Measurements from ENCODE around the gene TSPO.
"Not testable (repeated sequence)": the region's sequence is repeated elsewhere in the genome, so short reads cannot be mapped to it uniquely, and the experiment has no call there.

TSPO gene

DNA sequence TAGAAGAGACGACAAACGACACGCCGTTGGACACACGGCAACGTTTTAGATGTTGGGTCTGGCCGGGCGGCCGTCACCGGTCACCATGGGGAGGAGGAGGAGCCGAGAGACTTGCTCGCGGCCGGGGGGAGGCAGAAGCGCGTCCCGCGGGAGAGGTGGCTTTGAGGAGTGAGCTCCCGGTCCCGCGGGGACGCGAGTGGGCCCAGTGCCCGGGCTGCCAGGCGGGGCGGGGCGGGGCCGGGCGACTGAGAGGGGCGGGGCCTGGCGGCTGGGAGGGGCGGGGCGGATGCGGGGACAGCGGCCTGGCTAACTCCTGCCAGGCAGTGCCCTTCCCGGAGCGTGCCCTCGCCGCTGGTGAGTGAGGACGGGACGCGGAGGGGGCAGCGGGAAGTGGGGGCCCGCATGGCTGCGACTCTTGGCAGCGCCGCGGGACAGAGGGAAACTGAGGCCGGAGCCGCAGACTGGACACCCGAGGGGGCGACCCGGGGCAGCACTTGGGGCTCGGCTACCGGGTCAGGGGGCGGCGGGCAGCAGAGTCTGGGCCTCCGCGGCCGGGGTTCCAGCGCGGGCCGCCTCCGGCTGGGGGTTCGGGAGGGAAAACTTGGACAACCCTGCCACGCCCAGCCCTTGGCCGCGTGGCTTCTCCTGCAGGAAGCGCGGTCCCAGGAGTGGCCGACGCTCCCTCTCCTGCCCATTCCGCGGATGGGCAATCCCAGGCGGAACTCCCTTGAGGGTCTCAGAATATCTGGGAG, at the start of gene TSPO:
TSS of gene TSPO (plus strand) at position 309 of the 752 bp plus-strand sequence. CDS start 7,680 bp downstream, outside the sequence.
- peak; percentile 59 to 91 (median 76) for DNase-seq

DNA sequence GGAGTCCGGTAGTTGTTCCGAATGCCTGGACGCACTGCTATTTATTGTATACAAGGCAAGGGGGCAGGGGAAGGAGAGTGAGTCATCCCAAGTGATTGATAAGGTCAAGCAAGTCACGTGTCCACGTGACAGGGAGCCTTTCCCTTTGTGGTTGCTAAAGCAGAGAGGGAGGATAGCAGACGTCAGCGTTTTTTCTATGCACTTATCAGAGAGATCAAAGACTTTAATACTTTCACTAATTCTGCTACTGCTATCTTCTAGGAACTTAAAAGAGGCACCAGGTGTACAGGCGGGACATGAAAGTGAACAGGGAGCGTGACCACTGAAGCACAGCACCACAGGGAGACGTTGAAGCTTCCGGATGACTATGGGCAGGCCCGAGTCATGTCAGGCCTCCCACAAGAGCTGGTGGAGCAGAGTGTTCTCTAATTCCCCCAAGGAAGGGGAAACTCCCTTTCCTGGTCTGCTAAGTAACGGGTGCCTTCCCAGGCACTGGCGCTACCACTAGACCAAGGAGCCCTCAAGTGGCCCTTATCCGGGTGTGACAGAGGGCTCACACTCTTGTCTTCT, 47.2 kb upstream of the TSPO start:
- DNase-seq, result peak; percentile 68 to 78 (median 78)

DNA sequence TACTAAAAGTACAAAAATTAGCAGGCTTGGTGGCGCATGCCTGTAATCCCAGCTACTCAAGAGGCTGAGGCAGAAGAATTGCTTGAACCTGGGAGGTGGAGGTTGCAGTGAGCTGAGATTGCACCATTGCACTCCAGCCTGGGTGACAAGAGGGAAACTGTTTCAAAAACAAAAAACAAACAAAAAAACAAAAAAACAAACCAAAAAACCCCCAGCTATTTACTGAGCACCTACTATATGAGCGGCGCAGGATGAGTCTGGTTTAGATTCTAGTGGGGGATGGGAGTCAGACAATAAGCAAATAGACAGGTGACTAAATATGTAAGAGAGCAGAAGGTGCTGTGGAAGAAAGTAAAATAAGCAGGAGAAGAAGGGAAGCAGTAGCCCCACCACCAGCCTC, 46.4 kb upstream of the TSPO start:
- DNase-seq, result not testable (repeated sequence)

DNA sequence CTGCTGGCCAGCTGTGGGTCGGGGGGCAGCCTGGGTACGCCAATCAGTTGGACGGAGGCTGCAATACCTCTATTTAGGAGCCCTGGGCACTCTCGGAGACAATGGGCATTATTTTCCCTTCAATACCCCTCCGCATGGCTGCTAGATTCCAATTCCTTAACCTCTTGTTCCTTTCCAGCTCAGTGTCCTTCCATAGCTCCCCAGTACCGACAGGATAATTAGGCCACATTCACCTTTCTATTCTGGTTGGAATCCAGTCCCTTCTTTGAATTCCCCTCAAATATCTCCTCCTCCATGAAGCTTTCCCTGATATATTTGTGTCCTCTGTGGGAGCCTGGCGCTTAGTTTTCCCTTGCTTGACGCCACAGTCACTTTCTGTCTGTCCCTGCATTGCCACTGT, 45.1 kb upstream of the TSPO start:
- no peak for DNase-seq

DNA sequence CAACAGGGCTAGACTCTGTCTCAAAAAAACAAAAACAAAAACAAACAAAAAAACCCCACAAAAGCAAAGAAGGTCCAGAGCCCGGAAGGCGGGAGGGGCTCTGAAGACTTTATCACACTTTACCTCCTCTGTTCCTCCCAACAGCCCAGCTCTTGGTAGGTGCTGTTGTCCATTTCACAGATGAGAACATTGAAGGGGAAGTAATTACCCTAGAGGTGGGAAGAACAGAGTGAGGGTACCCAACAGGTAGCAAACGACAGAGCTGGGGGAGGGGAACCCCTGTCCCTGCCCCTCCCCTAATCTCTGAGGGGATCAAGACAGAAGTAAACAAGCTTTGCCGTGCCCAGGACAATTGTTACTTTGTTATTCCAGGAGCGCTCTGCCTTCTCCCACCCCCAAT, 41.8 kb upstream of the TSPO start:
- DNase-seq, result no peak

DNA sequence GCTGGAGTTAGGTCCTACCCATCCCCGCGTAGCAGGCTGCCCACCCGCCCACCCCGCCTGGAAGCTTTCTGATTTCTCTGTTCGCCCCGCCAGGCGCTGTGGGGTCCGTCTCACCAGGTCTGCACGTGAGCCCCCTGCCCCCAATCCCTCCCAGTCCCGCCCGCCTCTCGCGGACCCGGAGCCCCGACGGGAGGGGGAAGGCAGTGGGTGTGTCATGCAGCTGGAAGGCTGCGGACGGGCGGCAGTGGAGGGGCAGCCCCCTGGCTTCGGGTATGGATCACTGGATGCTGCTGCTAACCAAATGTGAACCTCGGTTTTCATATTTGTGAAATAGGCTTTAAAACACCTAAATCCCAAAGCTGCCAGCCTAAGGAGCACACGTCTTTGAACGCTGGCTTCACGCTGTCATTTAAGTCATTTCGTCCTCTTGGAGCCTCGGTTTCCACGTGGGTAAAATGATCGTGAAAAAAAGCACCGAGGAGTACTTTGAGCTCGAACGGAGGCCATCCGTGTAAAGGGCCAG, 41.4 kb upstream of the TSPO start:
- DNase-seq, result no peak

DNA sequence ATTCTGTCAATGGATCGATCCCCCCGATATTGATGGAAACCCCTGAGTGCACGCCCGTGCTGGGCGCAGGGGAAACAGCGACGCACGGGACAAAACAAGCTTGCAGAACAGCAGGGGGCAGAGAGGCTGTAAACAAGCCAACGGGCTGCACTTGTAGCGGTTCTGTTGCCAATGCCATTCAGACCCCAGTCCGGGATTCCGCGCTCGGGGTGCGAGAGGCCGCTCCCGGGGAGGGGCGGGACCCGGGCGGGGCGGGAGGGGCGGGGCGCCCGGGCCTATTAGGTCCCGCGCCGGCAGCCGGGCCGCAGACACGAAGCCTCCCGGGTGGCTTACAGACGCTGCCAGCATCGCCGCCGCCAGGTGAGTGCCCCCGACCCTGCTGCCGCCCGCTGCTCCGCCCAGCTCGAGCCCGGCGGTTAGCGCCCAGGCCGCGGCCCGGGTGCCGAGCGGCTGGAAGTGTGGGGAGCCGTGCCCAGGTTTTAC, 40.9 kb upstream of the TSPO start, which contains the start of gene BIK:
TSS of gene BIK (plus strand) at position 307 of the 483 bp plus-strand sequence. CDS start 13,273 bp downstream, outside the sequence.
- peak; percentile 56 to 72 (median 65) for DNase-seq

DNA sequence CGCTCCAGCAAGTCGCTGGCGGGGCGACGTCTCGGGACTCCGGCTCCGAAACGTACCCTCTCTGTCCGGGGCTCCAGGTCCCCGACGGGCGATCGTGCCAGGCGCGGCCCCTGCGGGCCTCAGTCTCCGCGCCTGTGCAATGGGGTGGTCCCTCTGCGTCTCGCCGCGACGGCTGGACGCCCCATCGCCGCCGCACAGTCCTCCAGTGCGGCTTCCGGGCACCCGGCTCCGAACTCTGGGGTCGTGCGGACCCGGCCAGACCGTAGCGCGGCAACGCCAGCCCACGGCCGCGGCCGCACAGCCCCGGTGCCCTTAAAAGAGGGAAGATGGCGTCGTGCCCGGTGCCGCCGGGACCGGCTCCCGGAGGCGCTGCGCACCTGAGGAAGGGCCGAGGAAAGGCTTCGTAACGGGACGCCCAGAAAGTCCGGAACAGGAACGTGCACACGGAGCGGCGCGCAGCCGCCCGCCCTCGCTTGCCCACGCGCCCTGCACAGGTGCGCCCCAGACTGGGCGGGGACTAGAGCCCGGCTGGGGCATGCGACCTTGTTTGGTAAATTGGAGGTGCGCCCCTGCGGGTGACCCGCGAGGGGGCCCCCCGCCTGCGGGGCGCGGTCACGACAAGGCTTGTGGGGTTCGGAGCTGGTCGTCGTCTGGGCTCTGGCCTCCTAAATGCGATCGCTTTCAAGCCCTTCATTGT, 40.3 kb upstream of the TSPO start:
- peak in 1 of 3 donors; percentile 36 for DNase-seq

DNA sequence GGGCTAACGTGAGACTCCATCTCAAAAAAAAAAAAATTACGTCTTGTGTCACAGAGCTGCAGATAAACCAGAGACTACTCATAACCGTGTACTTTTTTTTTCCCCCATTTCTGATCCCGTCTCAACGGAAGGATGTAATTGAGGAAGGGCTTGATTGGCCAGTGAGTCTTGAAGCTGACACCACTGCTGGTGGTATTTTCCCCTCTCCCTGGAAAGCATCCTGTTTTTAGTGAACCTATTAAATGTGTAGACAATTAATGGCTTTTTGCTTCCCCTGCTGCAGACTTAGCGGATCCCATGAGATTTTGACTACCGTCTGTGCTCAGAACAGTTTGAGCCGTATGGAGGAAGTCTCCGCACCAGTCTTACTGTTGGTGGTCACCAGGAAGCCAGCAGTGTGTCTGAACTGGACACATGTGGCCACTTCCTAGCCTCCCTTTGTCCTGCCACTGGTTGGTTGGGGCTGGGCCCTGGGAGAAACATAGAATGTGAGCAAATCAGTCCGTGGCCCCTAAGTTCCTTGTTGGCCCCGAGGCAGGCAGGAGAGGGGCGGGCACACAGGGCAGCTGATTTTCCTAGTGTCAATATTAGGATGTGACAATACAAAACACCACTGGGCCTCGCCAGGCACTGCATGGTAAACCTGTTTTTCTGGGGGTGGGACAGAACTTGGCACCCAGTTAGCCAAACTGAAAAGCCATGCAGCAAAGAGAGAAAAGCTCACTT, 37.7 kb upstream of the TSPO start:
- DNase-seq, result peak in 2 of 3 donors; percentile 56 to 59

DNA sequence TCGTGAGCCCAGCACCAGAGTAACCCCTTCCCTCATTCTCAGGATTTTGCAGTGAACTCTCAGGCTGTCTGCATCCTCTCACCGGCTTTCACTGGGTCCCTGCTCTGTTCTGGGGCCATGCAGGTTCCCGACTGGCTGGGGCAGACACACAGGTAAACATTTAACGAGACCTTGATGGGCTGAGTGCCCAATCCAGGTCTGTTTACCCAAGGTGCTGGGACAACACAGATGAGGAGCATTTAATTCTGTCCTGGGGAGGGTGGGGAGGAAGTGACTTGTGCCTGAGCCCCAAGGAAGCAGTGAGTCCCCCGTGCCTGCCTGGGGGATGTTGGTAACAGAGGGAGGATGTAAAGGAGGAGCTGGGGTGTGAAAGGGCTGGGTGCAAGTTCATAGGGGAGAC, 36.4 kb upstream of the TSPO start:
- DNase-seq, result no peak

DNA sequence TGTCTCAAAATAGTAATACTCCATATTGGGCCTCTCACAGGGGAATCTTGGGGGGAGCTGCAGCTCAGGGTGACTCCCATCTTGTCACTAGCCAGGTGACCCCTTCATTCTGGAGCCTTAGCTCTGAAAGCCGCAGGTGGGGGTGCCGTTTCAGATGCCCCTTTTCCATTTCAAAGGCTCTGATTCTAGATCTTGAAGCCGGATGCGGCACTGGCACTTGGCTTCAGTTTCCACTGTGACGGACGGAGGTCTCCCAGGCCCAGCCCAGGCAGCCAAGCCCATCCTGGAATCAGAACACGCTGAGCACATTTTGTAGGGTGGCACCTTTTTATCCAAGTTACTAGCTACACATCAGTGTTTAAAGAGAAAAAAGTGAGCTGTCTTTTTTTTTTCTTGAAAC, 34.4 kb upstream of the TSPO start:
- DNase-seq, result no peak

DNA sequence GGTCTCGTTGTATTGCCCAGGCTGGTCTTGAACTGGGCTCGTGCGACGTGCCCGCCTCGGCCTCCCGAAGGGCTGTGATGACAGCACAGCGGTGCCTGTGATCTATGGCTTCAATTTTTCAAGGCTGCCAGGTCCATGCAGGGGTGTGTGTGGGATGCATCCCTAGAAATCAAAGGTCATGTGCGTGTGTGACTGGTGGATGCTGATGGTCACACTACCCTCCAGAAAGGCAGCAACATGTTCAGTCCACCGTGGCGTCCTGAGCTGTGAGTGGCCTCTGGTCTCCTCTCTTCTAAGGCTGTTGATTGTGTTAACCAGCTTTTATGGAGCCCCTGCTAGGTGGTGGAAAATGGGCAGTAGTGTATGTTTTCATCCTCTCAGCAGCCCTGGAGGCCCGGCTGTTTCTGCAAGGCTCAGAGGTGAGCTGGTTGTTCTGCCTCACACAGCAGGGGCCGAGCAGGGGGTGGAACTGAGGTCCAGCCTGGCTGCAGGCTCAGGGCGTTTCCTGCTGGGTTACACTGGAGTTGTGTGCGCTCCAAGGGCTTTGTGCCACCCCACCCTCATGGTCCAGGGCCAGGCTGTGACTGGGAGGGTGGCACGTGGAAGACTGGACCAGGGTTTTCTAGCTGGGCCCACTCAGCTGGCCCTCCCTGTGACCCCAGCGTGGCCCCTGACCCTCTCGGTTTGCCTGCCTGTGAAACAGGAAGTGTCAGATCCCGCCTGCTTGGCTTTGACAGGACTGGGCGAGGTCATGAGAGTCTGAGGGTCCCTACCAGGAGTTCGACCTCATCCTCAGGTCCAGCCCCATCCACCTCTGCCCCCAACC, 33.1 kb upstream of the TSPO start:
- peak in 1 of 3 donors; percentile 34 for DNase-seq

DNA sequence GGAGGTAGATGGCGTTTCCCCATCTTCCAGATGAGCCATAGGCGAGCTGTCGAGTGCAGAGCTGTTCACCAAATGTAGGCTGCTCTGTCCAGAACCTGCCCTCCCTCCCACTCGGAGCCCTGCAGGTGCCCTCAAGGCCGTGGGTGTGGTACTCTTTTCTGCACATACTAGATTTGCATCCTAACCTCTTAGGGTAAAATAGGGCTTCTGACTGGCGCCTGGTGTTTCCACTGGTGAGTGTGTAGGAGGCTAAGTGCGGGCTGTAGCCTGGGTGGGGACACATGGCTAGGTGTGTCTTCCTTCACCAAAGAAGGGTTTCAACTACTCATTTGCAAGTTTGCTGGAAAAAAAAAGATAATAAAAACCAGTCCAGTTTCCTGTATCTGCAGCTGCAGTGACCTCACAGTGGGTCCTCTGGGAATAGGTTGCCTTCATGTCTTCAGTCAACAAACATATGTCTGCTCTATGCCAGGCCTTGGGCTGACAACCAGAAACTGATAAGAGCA, 32.4 kb upstream of the TSPO start:
- DNase-seq, result no peak

DNA sequence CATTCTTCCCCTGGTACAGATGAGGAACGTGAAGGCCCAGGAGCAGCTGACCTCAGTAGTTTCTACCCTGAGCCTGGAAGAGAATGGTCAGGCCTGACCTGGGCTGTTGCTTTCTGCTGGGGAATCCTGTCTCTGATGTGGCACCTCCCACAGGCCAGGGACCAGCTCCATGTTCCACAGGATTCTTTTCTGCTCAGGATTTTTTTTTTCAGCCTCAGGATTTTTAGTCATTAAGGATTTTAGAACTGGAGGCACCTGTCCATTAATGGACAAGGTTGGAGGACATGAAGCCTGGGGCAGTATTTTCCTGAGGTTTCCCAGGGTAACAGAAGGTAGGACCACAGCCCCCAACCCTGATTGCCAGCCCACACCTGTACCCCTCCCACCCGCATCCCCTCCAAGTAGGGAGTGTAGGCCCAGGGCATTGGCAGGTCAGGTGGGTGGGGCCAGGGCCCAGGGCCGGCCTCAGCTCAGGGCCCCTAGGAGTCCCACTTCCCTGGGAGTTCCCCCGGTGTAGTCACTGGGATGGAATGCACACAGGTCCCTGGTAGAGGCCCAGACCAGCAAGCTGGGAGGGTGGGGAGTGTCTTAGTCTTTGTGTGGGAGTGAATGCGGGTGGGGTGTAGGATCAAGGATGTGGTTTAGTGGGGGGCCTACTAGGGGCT, 24.7 kb upstream of the TSPO start:
- DNase-seq, result peak; percentile 65 to 75 (median 66)

DNA sequence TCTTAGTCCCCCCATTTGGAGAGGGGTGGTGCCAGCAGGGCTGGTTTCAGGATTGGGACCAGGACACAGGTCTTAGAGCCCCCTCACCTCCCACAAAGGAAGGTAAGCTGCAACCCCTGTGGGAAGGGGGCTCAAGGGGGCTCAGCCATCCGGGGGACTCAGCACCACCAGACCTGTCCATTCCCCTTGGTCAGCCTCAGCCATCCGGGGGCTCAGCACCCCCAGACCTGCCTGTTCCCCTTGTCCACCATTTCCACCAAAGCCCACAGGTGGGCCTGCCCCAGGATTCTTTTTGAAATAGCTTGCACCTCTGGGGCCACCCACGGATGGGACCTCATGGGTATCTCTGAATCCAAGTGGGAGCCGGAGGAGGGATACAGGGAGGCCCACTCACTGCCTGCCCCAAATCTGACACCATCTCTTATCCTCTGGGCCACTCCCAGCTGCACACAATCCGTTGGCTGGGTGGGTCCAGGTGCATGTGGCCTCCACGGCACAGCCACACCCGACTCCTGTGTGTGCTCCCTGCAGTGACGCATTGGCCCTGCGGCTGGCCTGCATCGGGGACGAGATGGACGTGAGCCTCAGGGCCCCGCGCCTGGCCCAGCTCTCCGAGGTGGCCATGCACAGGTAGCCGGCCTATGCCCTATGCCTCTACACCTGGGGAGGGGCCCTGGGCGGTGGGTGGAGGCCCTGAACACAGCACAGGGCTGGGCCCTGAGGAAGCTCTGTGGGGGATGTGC, 24.0 kb upstream of the TSPO start:
- no peak for DNase-seq

DNA sequence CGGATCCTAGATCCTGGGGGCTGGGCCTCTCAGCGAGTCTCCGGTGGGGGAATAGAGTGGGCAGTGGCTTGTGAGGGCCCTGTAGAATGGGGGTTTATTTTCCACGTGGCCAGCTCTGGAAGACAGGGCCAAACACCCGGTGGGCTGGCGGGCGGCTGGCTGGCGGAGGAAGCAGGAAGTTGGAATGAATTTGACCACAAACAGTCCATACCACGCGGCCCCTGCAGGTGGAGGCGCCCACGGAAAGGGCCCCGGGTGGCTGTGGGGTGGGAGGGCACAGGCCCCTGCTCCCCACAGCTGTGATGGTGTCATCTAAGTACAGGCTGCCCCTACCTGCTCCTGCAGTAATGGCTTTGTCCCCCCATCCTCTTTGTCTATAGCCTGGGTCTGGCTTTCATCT, 23.2 kb upstream of the TSPO start:
- DNase-seq, result no peak

DNA sequence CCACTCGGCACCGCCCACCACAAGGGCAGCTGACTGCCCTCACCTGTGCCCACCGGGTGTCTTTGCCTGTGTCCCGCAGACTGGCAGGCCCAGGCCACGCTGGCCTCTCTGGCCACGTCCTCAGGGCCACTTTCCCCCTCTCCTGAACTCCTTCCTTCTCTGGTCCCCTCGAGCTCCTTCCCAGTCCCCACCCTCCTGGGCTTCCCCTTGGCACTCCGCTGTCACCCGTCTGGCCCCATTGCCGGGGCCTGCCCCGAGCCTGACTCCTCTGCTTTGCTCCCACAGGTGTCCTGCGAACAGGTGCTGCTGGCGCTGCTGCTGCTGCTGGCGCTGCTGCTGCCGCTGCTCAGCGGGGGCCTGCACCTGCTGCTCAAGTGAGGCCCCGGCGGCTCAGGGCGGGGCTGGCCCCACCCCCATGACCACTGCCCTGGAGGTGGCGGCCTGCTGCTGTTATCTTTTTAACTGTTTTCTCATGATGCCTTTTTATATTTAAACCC, 22.4 kb upstream of the TSPO start:
- DNase-seq, result peak in 1 of 3 donors; percentile 30

DNA sequence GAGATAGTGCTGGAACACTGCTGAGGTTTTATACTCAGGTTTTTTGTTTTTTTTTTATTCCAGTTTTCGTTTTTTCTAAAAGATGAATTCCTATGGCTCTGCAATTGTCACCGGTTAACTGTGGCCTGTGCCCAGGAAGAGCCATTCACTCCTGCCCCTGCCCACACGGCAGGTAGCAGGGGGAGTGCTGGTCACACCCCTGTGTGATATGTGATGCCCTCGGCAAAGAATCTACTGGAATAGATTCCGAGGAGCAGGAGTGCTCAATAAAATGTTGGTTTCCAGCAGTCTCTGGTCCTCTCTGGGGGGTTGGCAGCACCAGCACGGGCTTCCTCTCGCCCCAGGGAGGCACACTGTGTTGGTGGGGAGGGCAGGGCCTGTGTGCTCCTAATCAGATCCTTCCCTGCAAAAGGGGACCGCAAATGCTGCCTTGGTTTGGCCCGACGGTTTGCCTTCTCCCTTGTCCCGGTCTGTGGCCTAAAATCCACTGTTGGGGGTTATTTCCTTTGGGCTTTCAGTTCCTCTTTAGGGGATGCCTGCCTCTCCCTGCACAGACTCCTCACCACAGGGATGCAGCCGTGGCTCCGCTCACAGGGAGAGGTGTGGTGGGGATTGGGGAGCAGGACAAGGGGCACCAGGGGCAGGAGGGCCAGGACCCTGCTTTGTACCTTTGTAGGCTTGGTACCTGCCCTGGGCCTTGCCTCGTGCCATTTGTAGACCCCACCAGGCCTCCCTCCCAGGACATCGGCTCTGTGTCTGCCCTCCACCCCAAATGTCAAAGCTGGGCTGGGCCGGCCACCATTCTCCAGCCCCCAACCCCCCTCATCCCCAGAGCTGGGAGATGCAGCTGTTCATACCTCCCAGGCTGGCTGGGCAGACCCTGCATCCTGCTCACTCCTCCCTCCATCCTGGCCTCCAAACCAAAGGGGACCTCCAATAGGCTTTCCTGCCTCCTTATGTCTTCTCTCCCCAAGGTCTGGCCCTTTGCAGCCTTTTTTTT, 21.6 kb upstream of the TSPO start:
- DNase-seq, result peak in 2 of 3 donors; percentile 60 to 62

All from suppressor macrophage treated with lipopolysaccharide for 1 hour (primary cell).